ENCODE measurements around the gene KITLG. TPM values are rescaled to one million over a fixed set of nuclear protein-coding genes. Genes with fewer than 3 reads are reported as not detected.
A peak's percentile ranks its signal among the peaks of the same experiment; 100 is the strongest.

Gene KITLG
- total RNA-seq, 1 experiment from 2014 or later, result 11.7 TPM

DNA sequence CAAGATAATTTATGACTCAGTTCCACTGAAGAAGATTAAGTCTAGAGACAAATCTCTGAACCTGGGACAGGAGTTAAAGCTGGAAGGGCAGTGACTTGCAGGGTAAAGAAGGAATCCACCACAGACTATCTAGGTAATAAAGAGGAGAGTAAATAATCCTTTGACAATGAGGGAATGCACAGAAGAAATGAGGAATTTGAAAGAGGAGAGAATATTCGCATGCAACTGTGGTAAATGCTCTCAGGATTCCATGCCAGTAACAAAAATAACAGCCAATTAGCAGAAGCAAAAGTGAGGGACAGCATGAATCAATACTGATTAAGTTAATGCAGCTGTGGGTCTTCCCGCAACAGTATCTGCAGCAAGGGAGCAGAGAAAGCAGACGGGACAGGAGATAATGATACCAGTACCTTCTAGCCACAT, 77.0 kb downstream of the KITLG start:
- H3K18ac ChIP-seq (ENCODE audit: insufficient read length, low read depth, low read length), result no peak overlapping the region
- no peak overlapping the region for H4K8ac ChIP-seq (replicated peaks; ENCODE audit: insufficient read length, low read depth, low read length)
- H4K20me1 ChIP-seq (ENCODE audit: control insufficient read depth, insufficient read depth, insufficient read length), result no peaks in the 10 kb centered on the region

More for the DNA sequence above, 77.0 kb downstream of the KITLG start:
- TF ChIP-seq, protein P1, sequence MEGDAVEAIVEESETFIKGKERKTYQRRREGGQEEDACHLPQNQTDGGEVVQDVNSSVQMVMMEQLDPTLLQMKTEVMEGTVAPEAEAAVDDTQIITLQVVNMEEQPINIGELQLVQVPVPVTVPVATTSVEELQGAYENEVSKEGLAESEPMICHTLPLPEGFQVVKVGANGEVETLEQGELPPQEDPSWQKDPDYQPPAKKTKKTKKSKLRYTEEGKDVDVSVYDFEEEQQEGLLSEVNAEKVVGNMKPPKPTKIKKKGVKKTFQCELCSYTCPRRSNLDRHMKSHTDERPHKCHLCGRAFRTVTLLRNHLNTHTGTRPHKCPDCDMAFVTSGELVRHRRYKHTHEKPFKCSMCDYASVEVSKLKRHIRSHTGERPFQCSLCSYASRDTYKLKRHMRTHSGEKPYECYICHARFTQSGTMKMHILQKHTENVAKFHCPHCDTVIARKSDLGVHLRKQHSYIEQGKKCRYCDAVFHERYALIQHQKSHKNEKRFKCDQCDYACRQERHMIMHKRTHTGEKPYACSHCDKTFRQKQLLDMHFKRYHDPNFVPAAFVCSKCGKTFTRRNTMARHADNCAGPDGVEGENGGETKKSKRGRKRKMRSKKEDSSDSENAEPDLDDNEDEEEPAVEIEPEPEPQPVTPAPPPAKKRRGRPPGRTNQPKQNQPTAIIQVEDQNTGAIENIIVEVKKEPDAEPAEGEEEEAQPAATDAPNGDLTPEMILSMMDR (conservative IDR thresholded peaks at IDR 0.05), result no peak
- Histone ChIP-seq H3K4ac (ENCODE audit: low read depth, low read length) (no peak overlapping the region), H3K79me1 (ENCODE audit: insufficient read depth, low read depth, low read length, poor library complexity, severe bottlenecking) (no peaks in the 10 kb centered on the region), H3K14ac (ENCODE audit: insufficient read depth, low read length) (no peak overlapping the region), H2BK12ac (ENCODE audit: insufficient read length, low read depth, low read length) (no peak overlapping the region), H2BK20ac (ENCODE audit: low read depth, low read length, poor library complexity, severe bottlenecking) (no peak overlapping the region), H3K23ac (ENCODE audit: insufficient read length, low read depth, low read length) (no peak overlapping the region), H3K23me2 (ENCODE audit: insufficient read length, low read depth, low read length, poor library complexity, severe bottlenecking) (no peaks in the 10 kb centered on the region), H3K56ac (ENCODE audit: insufficient read length, low read depth, low read length) (no peak overlapping the region), H2BK5ac (ENCODE audit: insufficient read length, low read length) (no peak overlapping the region), H2AFZ (ENCODE audit: low read length) (no peak overlapping the region), H4K91ac (ENCODE audit: insufficient read length, low read depth, low read length) (no peak overlapping the region), H3K27ac (ENCODE audit: insufficient read length, low read depth, low read length) (no peak overlapping the region), H3K79me2 (ENCODE audit: insufficient read depth, low read length) (no peaks in the 10 kb centered on the region), H2BK15ac (ENCODE audit: low read depth, low read length) (no peak overlapping the region), H3K9me3 (ENCODE audit: control insufficient read depth, low read depth, low read length) (no peaks in the 10 kb centered on the region), H2AK5ac (ENCODE audit: insufficient read length, low read length) (no peak overlapping the region), H3K9ac (ENCODE audit: extremely low read depth, insufficient read length, low read length) (no peak overlapping the region), H3K4me2 (ENCODE audit: insufficient read depth, insufficient read length, low read length) (no peak overlapping the region), H2BK120ac (ENCODE audit: low read depth, low read length, poor library complexity, severe bottlenecking) (no peak overlapping the region), H3T11ph (ENCODE audit: low read length) (no peak overlapping the region), H3K27me3 (ENCODE audit: insufficient read depth, low read length) (no peaks in the 10 kb centered on the region), H4K5ac (ENCODE audit: insufficient read length, low read depth, low read length) (no peak overlapping the region), H3K4me1 (ENCODE audit: insufficient read depth, low read length) (no peaks in the 10 kb centered on the region)
- WGBS (ENCODE audit: extremely low coverage, insufficient read length, low lambda C conversion rate), result no CpG with 5 or more reads among the region's 3 CpGs
- Mint-ChIP-seq H3K9me3 (no peaks in the 10 kb centered on the region), H3K4me3 (no peak overlapping the region), H3K4me1 (peaks cover 9 to 15% of the 10 kb centered on the region in 2 experiments), H3K27ac (peak overlapping the region in 2 of 3 experiments; percentile 42 to 63; a peak in 5 of 7 replicates), H3K36me3 (ENCODE audit: insufficient read depth in 1 of 3, low read depth in 3 of 3) (peaks cover 0 to 11% (median 0%) of the 10 kb centered on the region in 3 experiments; a peak in 2 of 7 replicates), H3K27me3 (ENCODE audit: low read depth) (no peaks in the 10 kb centered on the region)
- DNase-seq, result no peak

Data from H9 (cell line).